SK-N-SH (cell line): ENCODE measurements around the gene EPHB4. TPM values are rescaled to one million over a fixed set of nuclear protein-coding genes. Genes with fewer than 3 reads are reported as not detected.

ENCODE experiments used
- polyA plus RNA-seq, 3 experiments: library from polyadenylated mRNA; depleted of rRNA; stranded (reverse); fragments of >200 nt; gene quantifications; 2 replicates each; pipeline ENCODE4 v1.2.3, GENCODE V29; 2012
- small RNA-seq, 7 experiments: library from RNA; depleted of rRNA; stranded (forward); fragments of <200 nt; gene quantifications; one replicate each; pipeline ENCODE3, GENCODE V24; 2012

EPHB4 gene
- polyA plus RNA-seq, 1 of the 3 experiments (the other 2 are of a cell fraction): 64.4 TPM

Small RNAs within 50 kb of the gene (small RNA-seq; reads per million reads assigned to genes)
- gene RN7SL750P: 0 reads per million in 7 experiments

Other genes starting within 250 kb of the EPHB4 start
- 24.2 and 29.8 TPM in 2 replicates for gene LRCH4, start 241.4 kb downstream of the EPHB4 start, polyA plus RNA-seq (2012; rRNA removed)
- gene FBXO24, start 241.2 kb downstream of the EPHB4 start, polyA plus RNA-seq (2012; rRNA removed): 0.71 and 0.94 TPM in 2 replicates
- gene PCOLCE, start 225.2 kb downstream of the EPHB4 start, polyA plus RNA-seq (2012; rRNA removed): 190 and 448 TPM in 2 replicates
- gene MOSPD3, start 215.0 kb downstream of the EPHB4 start, polyA plus RNA-seq (2012; rRNA removed): 30.0 and 61.7 TPM in 2 replicates
- gene TFR2, start 186.0 kb downstream of the EPHB4 start, polyA plus RNA-seq (2012; rRNA removed): 0.30 and 0.32 TPM in 2 replicates
- gene ACTL6B, start 171.1 kb downstream of the EPHB4 start, polyA plus RNA-seq (2012; rRNA removed): 0.67 and 0.93 TPM in 2 replicates
- 276 and 398 TPM in 2 replicates for gene GNB2, start 153.8 kb downstream of the EPHB4 start, polyA plus RNA-seq (2012; rRNA removed)
- 17.4 and 19.4 TPM in 2 replicates for gene GIGYF1, start 133.3 kb downstream of the EPHB4 start, polyA plus RNA-seq (2012; rRNA removed)
- gene POP7, start 121.4 kb downstream of the EPHB4 start, polyA plus RNA-seq (2012; rRNA removed): 63.8 and 81.8 TPM in 2 replicates
- not detected in 2 replicates for gene EPO, start 107.1 kb downstream of the EPHB4 start, polyA plus RNA-seq (2012; rRNA removed)
- gene ZAN, start 93.9 kb downstream of the EPHB4 start, polyA plus RNA-seq (2012; rRNA removed): not detected in 2 replicates
- gene SLC12A9, start 25.2 kb upstream of the EPHB4 start, polyA plus RNA-seq (2012; rRNA removed): 29.7 and 31.0 TPM in 2 replicates
- gene TRIP6, start 39.9 kb upstream of the EPHB4 start, polyA plus RNA-seq (2012; rRNA removed): 6.4 and 6.5 TPM in 2 replicates
- 76.5 and 92.7 TPM in 2 replicates for gene SRRT, start 47.6 kb upstream of the EPHB4 start, polyA plus RNA-seq (2012; rRNA removed)
- 4.5 and 5.6 TPM in 2 replicates for gene UFSP1, start 62.2 kb upstream of the EPHB4 start, polyA plus RNA-seq (2012; rRNA removed)
- gene ACHE, start 68.4 kb upstream of the EPHB4 start, polyA plus RNA-seq (2012; rRNA removed): 1.8 and 2.1 TPM in 2 replicates
- gene MUC3A, start 122.0 kb upstream of the EPHB4 start, polyA plus RNA-seq (2012; rRNA removed): 0.03 and 0.11 TPM in 2 replicates
- gene MUC12, start 142.0 kb upstream of the EPHB4 start, polyA plus RNA-seq (2012; rRNA removed): 0.18 TPM in 1 of 2 replicates, not detected in the other
- not detected in 2 replicates for gene MUC17, start 192.6 kb upstream of the EPHB4 start, polyA plus RNA-seq (2012; rRNA removed)